NCI-H69 (cell line): Measurements from ENCODE around the gene BTNL3.
"Not testable (repeated sequence)": the region's sequence is repeated elsewhere in the genome, so short reads cannot be mapped to it uniquely, and the experiment has no call there.

Experiments used
- DNase-seq: peaks from one replicate; lab custom pipeline; 2025; lab: John Stamatoyannopoulos, UW

Gene BTNL3

GRCh38 chr5:180988592-180988991, at the start of gene BTNL3:
BTNL3 (plus strand) TSS chr5:180988846; CDS start chr5:180989029, 183 bp downstream.
- no peak for DNase-seq

GRCh38 chr5:180950291-180950949, 38.2 kb upstream of the BTNL3 start:
- no peak for DNase-seq

- DNase-seq: no peak
Measured at GRCh38 chr5:180959661-180960060, 29.0 kb upstream of the BTNL3 start.

- DNase-seq: no peak
Measured at GRCh38 chr5:180960209-180960608, 28.4 kb upstream of the BTNL3 start.

GRCh38 chr5:180969406-180969805, 19.2 kb upstream of the BTNL3 start:
- no peak for DNase-seq

- DNase-seq: no peak
Measured at GRCh38 chr5:180970336-180970735, 18.3 kb upstream of the BTNL3 start.

GRCh38 chr5:180970875-180971274, 17.8 kb upstream of the BTNL3 start:
- no peak for DNase-seq

- no peak for DNase-seq
Measured at GRCh38 chr5:180974612-180975315, 13.9 kb upstream of the BTNL3 start.

- DNase-seq: no peak
Measured at GRCh38 chr5:180975338-180975737, 13.3 kb upstream of the BTNL3 start.

- DNase-seq: no peak
Measured at GRCh38 chr5:180976518-180976917, 12.1 kb upstream of the BTNL3 start.

GRCh38 chr5:180977852-180978251, 10.8 kb upstream of the BTNL3 start:
- DNase-seq: no peak

- DNase-seq: no peak
Measured at GRCh38 chr5:180982008-180982741, 6.5 kb upstream of the BTNL3 start.

GRCh38 chr5:180988016-180988415, 630 bp upstream of the BTNL3 start:
- no peak for DNase-seq

- DNase-seq: no peak
Measured at GRCh38 chr5:180990086-180990881, 1.6 kb downstream of the BTNL3 start.

GRCh38 chr5:180990882-180991242, 2.2 kb downstream of the BTNL3 start:
- no peak for DNase-seq

- DNase-seq: no peak
Measured at GRCh38 chr5:181001947-181002346, 13.3 kb downstream of the BTNL3 start.

GRCh38 chr5:181005791-181006190, 17.1 kb downstream of the BTNL3 start:
- no peak for DNase-seq

GRCh38 chr5:181008136-181008535, 19.5 kb downstream of the BTNL3 start:
- DNase-seq: no peak

GRCh38 chr5:181010018-181010417, 21.4 kb downstream of the BTNL3 start:
- DNase-seq: not testable (repeated sequence)

GRCh38 chr5:181014654-181015053, 26.0 kb downstream of the BTNL3 start:
- DNase-seq: not testable (repeated sequence)

GRCh38 chr5:181017448-181017847, 28.8 kb downstream of the BTNL3 start:
- not testable (repeated sequence) for DNase-seq

GRCh38 chr5:181020688-181021087, 32.0 kb downstream of the BTNL3 start:
- DNase-seq: no peak
